Suprapubic skin (tissue), 3 donors: ENCODE results near the gene DIRAS3.

Experiments
- POLR2AphosphoS5 ChIP-seq, 3 donors: sonication (generic); formaldehyde crosslinking; IDR thresholded peaks; one replicate each; pipeline ENCODE4 v1.6.1; 2017; ENCODE audit warnings: antibody characterized with exemption in 3 of 3
- TF ChIP-seq, protein P1 (sequence below), 2 donors: fragments of 200-600 bp in 1 of 2; fragments of 450-650 bp in 1 of 2; sonication (generic) in 1 of 2; IDR thresholded peaks; one replicate each; pipeline ENCODE4 v1.5.1; 2016 to 2019; ENCODE audit warnings: antibody characterized with exemption in 2 of 2, mild to moderate bottlenecking in 1 of 2, moderate library complexity in 1 of 2

DNA sequence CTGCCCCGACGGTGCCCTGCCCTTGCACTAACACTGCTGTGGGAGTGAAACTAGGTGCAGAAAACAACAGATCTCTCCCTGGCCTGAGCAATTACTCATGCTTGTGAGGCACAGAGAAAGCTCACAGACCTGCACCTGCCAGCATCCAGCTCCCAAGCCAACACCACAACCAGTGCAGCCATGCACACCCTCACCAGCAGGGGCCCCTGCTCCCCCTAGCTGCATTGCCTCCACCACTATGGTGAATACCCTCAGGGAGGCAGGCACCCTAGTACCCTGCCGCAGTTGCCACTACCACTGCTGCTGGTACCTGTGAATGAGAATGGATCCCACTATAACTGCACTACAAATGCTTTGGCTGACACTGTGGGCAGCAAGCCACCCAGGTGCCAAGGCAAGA is 7.1 kb upstream of the DIRAS3 start:
- TF ChIP-seq POLR2AphosphoS5 (IDR thresholded peaks at IDR 0.05): no peak
- TF ChIP-seq, protein P1, sequence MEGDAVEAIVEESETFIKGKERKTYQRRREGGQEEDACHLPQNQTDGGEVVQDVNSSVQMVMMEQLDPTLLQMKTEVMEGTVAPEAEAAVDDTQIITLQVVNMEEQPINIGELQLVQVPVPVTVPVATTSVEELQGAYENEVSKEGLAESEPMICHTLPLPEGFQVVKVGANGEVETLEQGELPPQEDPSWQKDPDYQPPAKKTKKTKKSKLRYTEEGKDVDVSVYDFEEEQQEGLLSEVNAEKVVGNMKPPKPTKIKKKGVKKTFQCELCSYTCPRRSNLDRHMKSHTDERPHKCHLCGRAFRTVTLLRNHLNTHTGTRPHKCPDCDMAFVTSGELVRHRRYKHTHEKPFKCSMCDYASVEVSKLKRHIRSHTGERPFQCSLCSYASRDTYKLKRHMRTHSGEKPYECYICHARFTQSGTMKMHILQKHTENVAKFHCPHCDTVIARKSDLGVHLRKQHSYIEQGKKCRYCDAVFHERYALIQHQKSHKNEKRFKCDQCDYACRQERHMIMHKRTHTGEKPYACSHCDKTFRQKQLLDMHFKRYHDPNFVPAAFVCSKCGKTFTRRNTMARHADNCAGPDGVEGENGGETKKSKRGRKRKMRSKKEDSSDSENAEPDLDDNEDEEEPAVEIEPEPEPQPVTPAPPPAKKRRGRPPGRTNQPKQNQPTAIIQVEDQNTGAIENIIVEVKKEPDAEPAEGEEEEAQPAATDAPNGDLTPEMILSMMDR (IDR thresholded peaks at IDR 0.05): no peak
